HEK293 (cell line): ENCODE results near the gene OR1S2.

ENCODE experiments used
- CTCF ChIA-PET: fragments of 350-600 bp; formaldehyde crosslinking; extraction: SDS; loops from one replicate; lab custom pipeline; 2021; ENCODE audit warnings: antibody characterized with exemption; lab: Yijun Ruan, JAX
- POLR2A ChIA-PET: fragments of 300-600 bp; formaldehyde crosslinking; extraction: SDS; loops from one replicate; lab custom pipeline; 2020; ENCODE audit warnings: antibody characterized with exemption, inconsistent platforms; lab: Yijun Ruan, JAX
- H3K27ac ChIP-seq: fragments of 200-500 bp; sonication (Bioruptor generic); 2 replicates; pipeline ENCODE4 v1.5.1; 2014; ENCODE audit warnings: low read depth, low read length, control low read depth, inconsistent platforms; ENCODE audit errors: extremely low read depth
- H3K36me3 ChIP-seq, 2 experiments: fragments of 200-500 bp in 1 of 2; sonication (Bioruptor generic) in 1 of 2; 1 replicate in 1 of 2; 2 replicates in 1 of 2; pipeline ENCODE4 v1.5.1; 2014 to 2017; ENCODE audit warnings: inconsistent platforms in 2 of 2, low read length in 2 of 2; ENCODE audit not compliant: control insufficient read depth in 2 of 2, insufficient read depth in 1 of 2
- H3K4me1 ChIP-seq: fragments of 200-500 bp; sonication (Bioruptor generic); 2 replicates; pipeline ENCODE4 v1.5.1; 2014; ENCODE audit warnings: mild to moderate bottlenecking, low read length, inconsistent platforms; ENCODE audit not compliant: control insufficient read depth, insufficient read depth
- H3K4me3 ChIP-seq: 2 replicates; pipeline ENCODE4 v1.5.1; 2011; ENCODE audit warnings: low read depth, mild to moderate bottlenecking, control low read depth, low read length, moderate library complexity
- H3K9me3 ChIP-seq: fragments of 200-500 bp; sonication (Bioruptor generic); 2 replicates; pipeline ENCODE4 v1.5.1; 2014; ENCODE audit warnings: low read depth, low read length, inconsistent platforms; ENCODE audit not compliant: control insufficient read depth, insufficient read depth
- IKZF3 ChIP-seq: fragments of 450-650 bp; IDR thresholded peaks from 2 replicates; pipeline ENCODE4 v1.5.0; 2018; ENCODE audit warnings: missing biosample characterization, mild to moderate bottlenecking, missing genetic modification characterization, moderate library complexity
- KLF10 ChIP-seq: fragments of 450-650 bp; IDR thresholded peaks from 2 replicates; pipeline ENCODE4 v1.5.1; 2018; ENCODE audit warnings: missing biosample characterization, mild to moderate bottlenecking, missing genetic modification characterization
- KLF7 ChIP-seq: fragments of 450-650 bp; formaldehyde crosslinking; IDR thresholded peaks from 2 replicates; pipeline ENCODE4 v1.5.1; 2016; ENCODE audit warnings: missing biosample characterization, missing genetic modification characterization, borderline replicate concordance
- PRDM1 ChIP-seq: fragments of 450-650 bp; formaldehyde crosslinking; IDR thresholded peaks from 2 replicates; pipeline ENCODE4; 2016; ENCODE audit warnings: missing biosample characterization, missing genetic modification characterization
- PRDM10 ChIP-seq: fragments of 450-650 bp; formaldehyde crosslinking; IDR thresholded peaks from 2 replicates; pipeline ENCODE4 v1.5.1; 2016; ENCODE audit warnings: missing biosample characterization, missing genetic modification characterization
- REPIN1 ChIP-seq: fragments of 450-650 bp; formaldehyde crosslinking; IDR thresholded peaks from 2 replicates; pipeline ENCODE4 v1.5.1; 2017; ENCODE audit warnings: missing biosample characterization, missing genetic modification characterization, low read depth
- ZBTB49 ChIP-seq: fragments of 450-650 bp; formaldehyde crosslinking; IDR thresholded peaks from 2 replicates; pipeline ENCODE4 v1.5.1; 2016; ENCODE audit warnings: missing biosample characterization, missing genetic modification characterization, low read depth
- ZBTB8A ChIP-seq: fragments of 450-650 bp; formaldehyde crosslinking; IDR thresholded peaks from 2 replicates; pipeline ENCODE4 v1.5.1; 2016; ENCODE audit warnings: missing biosample characterization, missing genetic modification characterization
- ZFP3 ChIP-seq: fragments of 450-650 bp; formaldehyde crosslinking; IDR thresholded peaks from 2 replicates; pipeline ENCODE4 v1.5.1; 2016; ENCODE audit warnings: low read depth, missing biosample characterization, missing genetic modification characterization
- ZNF18 ChIP-seq: fragments of 450-650 bp; formaldehyde crosslinking; IDR thresholded peaks from 2 replicates; pipeline ENCODE4 v1.5.1; 2016; ENCODE audit warnings: missing biosample characterization, missing genetic modification characterization
- ZNF184 ChIP-seq: fragments of 450-650 bp; IDR thresholded peaks from 2 replicates; pipeline ENCODE4 v1.5.1; 2018; ENCODE audit warnings: missing biosample characterization, mild to moderate bottlenecking, missing genetic modification characterization
- ZNF19 ChIP-seq: fragments of 450-650 bp; formaldehyde crosslinking; IDR thresholded peaks from 2 replicates; pipeline ENCODE4; 2016; ENCODE audit warnings: missing biosample characterization, missing genetic modification characterization, low read depth
- ZNF2 ChIP-seq: fragments of 450-650 bp; formaldehyde crosslinking; IDR thresholded peaks from 2 replicates; pipeline ENCODE4 v1.5.1; 2016; ENCODE audit warnings: missing biosample characterization, missing genetic modification characterization
- ZNF239 ChIP-seq: fragments of 450-650 bp; formaldehyde crosslinking; IDR thresholded peaks from 2 replicates; pipeline ENCODE4 v1.5.1; 2016; ENCODE audit warnings: missing biosample characterization, missing genetic modification characterization
- ZNF341 ChIP-seq: fragments of 450-650 bp; formaldehyde crosslinking; IDR thresholded peaks from 2 replicates; pipeline ENCODE4; 2016; ENCODE audit warnings: low read depth, missing biosample characterization, missing genetic modification characterization
- ZNF37A ChIP-seq: fragments of 450-650 bp; IDR thresholded peaks from 2 replicates; pipeline ENCODE4 v1.5.1; 2018; ENCODE audit warnings: missing biosample characterization, missing genetic modification characterization
- ZNF510 ChIP-seq: fragments of 450-650 bp; formaldehyde crosslinking; IDR thresholded peaks from 2 replicates; pipeline ENCODE4 v1.5.1; 2018; ENCODE audit warnings: mild to moderate bottlenecking, missing genetic modification characterization, missing biosample characterization; ENCODE audit not compliant: insufficient replicate concordance
- ZNF513 ChIP-seq: fragments of 450-650 bp; IDR thresholded peaks from 2 replicates; pipeline ENCODE4 v1.5.1; 2018; ENCODE audit warnings: missing biosample characterization, missing genetic modification characterization
- ZNF521 ChIP-seq: fragments of 450-650 bp; formaldehyde crosslinking; IDR thresholded peaks from 2 replicates; pipeline ENCODE4 v1.5.1; 2017; ENCODE audit warnings: missing biosample characterization, mild to moderate bottlenecking, missing genetic modification characterization
- ZNF610 ChIP-seq: fragments of 450-650 bp; formaldehyde crosslinking; IDR thresholded peaks from 2 replicates; pipeline ENCODE4 v1.5.1; 2016; ENCODE audit warnings: missing biosample characterization, missing genetic modification characterization, borderline replicate concordance
- ZNF621 ChIP-seq: fragments of 450-650 bp; formaldehyde crosslinking; IDR thresholded peaks from 2 replicates; pipeline ENCODE4 v1.5.1; 2017; ENCODE audit warnings: missing biosample characterization, missing genetic modification characterization
- ZSCAN23 ChIP-seq: fragments of 450-650 bp; formaldehyde crosslinking; IDR thresholded peaks from 2 replicates; pipeline ENCODE4 v1.5.1; 2016; ENCODE audit warnings: missing biosample characterization, missing genetic modification characterization
- ZSCAN30 ChIP-seq: fragments of 450-650 bp; IDR thresholded peaks from 2 replicates; pipeline ENCODE4 v1.5.1; 2018; ENCODE audit warnings: missing biosample characterization, mild to moderate bottlenecking, missing genetic modification characterization, moderate library complexity

The OR1S2 gene

GRCh38 chr11:58177409-58178054 lies 26.4 kb downstream of the OR1S2 start:
- ChIA-PET CTCF (interaction anchor here (0.7 kb wide), 1 partner anchor 18 kb away, joined by 3 read pairs; no protein-coding TSS in a partner anchor), POLR2A (no interaction called here)
- Histone ChIP-seq H3K9me3 (no peaks in the 10 kb centered on the region), H3K4me3 (no peak overlapping the region), H3K36me3 (no peaks in the 10 kb centered on the region), H3K4me1 (no peaks in the 10 kb centered on the region), H3K27ac (no peak overlapping the region)
- TF ChIP-seq ZFP3 (tag by site-specific recombination), result no peak
- TF ChIP-seq KLF10, result no peak
- TF ChIP-seq ZNF513 (tag by site-specific recombination), result no peak
- no peak for TF ChIP-seq ZNF18
- no peak for TF ChIP-seq PRDM1 (tag by site-specific recombination)
- no peak for TF ChIP-seq ZNF521 (tag by site-specific recombination)
- TF ChIP-seq ZNF621 (tag by site-specific recombination), result no peak
- no peak for TF ChIP-seq KLF7
- no peak for TF ChIP-seq PRDM10 (tag by site-specific recombination)
- no peak for TF ChIP-seq ZNF37A
- TF ChIP-seq ZNF341 (tag by site-specific recombination), result no peak
- TF ChIP-seq ZSCAN30, result no peak
- no peak for TF ChIP-seq REPIN1
- TF ChIP-seq ZSCAN23 (tag by site-specific recombination), result no peak
- TF ChIP-seq ZNF19, result no peak
- no peak for TF ChIP-seq ZNF2 (tag by site-specific recombination)

GRCh38 chr11:58165504-58166106 lies 38.3 kb downstream of the OR1S2 start:
- Histone ChIP-seq H3K9me3 (no peaks in the 10 kb centered on the region), H3K27ac (no peak overlapping the region), H3K4me3 (no peak overlapping the region), H3K36me3 (no peaks in the 10 kb centered on the region), H3K4me1 (no peaks in the 10 kb centered on the region)
- ChIA-PET CTCF (no interaction called here), POLR2A (no interaction called here)
- no peak for TF ChIP-seq ZNF521 (tag by site-specific recombination)
- no peak for TF ChIP-seq ZNF510 (tag by site-specific recombination)
- TF ChIP-seq ZNF184 (tag by site-specific recombination), result no peak
- no peak for TF ChIP-seq ZBTB49 (tag by site-specific recombination)
- TF ChIP-seq ZNF610, result no peak
- no peak for TF ChIP-seq IKZF3 (tag by site-specific recombination)
- no peak for TF ChIP-seq ZBTB8A (tag by site-specific recombination)
- no peak for TF ChIP-seq PRDM10 (tag by site-specific recombination)
- TF ChIP-seq ZNF239 (tag by site-specific recombination), result no peak
